NCI-H2227 treated with DMSO at 0.1 percent for 48 hours (cell line): ENCODE measurements around the gene PRPF6.

Experiments
- DNase-seq: peaks from one replicate; lab custom pipeline; 2025; lab: John Stamatoyannopoulos, UW

PRPF6 gene, protein sequence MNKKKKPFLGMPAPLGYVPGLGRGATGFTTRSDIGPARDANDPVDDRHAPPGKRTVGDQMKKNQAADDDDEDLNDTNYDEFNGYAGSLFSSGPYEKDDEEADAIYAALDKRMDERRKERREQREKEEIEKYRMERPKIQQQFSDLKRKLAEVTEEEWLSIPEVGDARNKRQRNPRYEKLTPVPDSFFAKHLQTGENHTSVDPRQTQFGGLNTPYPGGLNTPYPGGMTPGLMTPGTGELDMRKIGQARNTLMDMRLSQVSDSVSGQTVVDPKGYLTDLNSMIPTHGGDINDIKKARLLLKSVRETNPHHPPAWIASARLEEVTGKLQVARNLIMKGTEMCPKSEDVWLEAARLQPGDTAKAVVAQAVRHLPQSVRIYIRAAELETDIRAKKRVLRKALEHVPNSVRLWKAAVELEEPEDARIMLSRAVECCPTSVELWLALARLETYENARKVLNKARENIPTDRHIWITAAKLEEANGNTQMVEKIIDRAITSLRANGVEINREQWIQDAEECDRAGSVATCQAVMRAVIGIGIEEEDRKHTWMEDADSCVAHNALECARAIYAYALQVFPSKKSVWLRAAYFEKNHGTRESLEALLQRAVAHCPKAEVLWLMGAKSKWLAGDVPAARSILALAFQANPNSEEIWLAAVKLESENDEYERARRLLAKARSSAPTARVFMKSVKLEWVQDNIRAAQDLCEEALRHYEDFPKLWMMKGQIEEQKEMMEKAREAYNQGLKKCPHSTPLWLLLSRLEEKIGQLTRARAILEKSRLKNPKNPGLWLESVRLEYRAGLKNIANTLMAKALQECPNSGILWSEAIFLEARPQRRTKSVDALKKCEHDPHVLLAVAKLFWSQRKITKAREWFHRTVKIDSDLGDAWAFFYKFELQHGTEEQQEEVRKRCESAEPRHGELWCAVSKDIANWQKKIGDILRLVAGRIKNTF

DNA sequence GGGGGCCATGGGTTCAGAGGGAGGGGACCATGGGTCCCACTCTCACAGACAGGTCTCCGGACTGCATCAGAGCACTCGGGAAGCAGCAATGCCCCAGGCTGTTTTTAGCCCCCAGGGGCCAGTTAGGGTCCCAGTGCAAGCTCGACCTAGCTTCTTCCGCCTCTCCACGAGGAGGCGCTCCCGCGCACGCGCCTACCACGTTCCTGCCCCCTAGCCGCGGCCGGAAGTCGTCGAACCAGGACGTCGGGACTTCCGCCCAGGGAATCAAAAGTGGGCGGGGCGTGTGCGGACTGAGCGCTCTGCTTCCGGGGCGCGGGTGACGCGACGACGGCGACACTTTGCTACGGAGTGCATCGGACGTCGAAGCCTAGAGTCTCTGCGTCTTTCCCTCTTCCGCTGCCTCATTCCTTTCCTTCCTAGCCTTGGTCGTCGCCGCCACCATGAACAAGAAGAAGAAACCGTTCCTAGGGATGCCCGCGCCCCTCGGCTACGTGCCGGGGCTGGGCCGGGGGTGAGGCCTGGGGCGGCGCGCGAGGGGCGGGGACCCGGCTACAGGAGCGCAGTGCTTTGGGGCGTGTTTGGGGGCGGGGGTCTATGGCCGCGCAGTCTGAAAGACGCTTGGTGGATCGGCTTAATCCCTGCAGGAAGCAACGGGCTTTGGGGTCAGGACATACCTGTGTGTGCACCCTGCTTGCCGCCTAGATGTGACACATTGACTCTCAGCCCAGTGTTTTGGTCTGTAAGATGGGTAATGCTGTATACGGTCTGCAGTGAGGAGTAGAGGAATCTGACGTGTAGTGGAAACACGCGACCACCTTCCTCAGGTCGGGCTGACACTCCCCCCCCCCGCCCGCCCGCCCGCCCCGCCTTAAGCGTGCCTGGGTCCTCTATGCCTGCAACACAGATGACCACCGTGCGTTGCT, at the start of gene PRPF6:
Gene PRPF6 (plus strand): TSS at position 327 of the 923 bp plus-strand sequence. CDS start 114 bp downstream, at position 441.
- peak; percentile 98 for DNase-seq

DNA sequence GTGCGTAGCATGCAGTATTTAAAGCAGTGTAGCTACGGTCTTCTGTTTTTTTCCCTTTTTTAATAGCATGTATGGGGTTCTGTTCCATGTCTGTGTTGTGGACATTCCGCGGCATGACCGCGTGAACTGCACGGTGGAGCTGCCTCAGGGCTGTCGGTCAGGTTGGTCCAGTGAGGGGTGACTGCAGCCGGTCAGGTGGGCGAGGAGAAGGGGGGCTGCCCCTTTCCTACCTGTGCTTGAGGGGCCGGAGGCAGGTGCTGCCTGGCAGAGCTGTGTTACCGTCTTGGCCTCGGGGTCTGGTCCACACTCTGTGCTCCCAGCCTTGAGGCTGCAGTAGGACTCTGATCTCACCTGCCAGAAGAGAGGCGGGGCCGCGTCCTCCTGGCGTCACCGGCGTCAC, 49.2 kb upstream of the PRPF6 start:
- no peak for DNase-seq

GRCh38 chr20:63932606-63933160, 48.2 kb upstream of the PRPF6 start:
- no peak for DNase-seq

GRCh38 chr20:63933646-63934045, 47.3 kb upstream of the PRPF6 start:
- no peak for DNase-seq

- DNase-seq = no peak
Observed at GRCh38 chr20:63934271-63935068, 46.5 kb upstream of the PRPF6 start.

DNA sequence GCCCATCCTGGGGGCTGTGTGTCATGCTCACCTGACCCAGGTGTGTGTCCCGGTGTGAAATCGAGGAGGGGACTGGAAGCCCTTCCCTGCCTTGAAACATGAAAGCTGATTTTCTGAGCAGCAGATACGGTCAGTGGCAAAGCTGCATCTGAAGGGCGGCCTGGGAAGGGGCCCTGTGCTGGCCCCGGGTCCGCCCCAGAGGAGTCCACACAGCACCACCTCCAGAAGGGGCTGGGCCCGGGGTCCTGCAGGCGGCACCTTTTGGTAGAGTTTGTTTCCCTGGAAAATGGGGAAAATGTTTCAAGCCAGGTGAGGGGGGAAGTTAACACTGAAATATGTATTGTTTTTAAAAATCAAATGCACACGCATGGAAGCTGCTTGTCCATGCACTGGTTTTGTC, 45.5 kb upstream of the PRPF6 start:
- DNase-seq = no peak

- DNase-seq = no peak
Observed at GRCh38 chr20:63937596-63937995, 43.3 kb upstream of the PRPF6 start.

DNA sequence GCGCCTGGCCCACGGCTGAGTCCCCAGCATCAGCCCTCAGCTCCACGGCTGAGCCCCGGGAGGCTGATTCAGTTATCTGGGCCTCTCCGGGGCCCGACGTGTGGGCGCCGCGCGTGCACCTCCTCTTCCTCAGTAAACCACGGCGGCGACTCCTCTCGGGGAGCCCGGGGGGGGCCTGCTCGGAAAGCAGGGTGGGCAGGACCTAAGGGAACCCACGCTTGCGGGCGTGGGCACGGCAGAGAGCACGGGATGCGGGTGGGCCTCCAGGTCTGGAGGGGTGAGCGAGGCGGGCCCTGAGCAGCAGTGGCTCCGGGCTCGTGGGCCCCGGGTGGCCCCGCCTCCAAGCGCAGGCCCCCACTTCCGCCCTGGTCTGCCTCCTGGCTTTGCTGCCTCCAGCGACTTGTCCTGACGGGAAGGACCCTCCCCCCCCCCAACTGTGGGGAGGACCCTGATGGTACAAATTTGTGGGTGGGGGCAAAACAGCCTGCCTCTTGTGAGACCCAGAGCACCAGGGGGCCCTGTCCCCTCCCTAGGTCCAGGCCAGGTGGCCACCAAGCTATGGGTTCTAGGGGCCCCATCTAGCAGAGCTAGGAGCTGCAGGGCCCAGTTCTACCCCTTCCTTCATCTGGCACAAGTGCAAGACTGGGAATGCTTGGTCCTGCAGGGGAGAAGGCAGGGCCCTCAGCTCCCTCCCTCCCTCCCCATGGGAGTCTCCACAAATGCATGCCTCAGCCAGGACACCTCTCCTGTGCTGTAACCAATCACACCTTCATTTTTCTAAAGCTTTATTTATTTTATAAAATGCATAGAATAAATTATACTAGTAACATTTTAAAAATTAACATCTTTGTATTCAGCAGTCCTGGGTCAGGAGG, 41.6 kb upstream of the PRPF6 start:
- no peak for DNase-seq

GRCh38 chr20:63940071-63940471, 40.9 kb upstream of the PRPF6 start:
- no peak for DNase-seq

- DNase-seq = no peak
Observed at GRCh38 chr20:63940472-63941266, 40.3 kb upstream of the PRPF6 start.

- DNase-seq = no peak
Observed at GRCh38 chr20:63941282-63942081, 39.5 kb upstream of the PRPF6 start.

DNA sequence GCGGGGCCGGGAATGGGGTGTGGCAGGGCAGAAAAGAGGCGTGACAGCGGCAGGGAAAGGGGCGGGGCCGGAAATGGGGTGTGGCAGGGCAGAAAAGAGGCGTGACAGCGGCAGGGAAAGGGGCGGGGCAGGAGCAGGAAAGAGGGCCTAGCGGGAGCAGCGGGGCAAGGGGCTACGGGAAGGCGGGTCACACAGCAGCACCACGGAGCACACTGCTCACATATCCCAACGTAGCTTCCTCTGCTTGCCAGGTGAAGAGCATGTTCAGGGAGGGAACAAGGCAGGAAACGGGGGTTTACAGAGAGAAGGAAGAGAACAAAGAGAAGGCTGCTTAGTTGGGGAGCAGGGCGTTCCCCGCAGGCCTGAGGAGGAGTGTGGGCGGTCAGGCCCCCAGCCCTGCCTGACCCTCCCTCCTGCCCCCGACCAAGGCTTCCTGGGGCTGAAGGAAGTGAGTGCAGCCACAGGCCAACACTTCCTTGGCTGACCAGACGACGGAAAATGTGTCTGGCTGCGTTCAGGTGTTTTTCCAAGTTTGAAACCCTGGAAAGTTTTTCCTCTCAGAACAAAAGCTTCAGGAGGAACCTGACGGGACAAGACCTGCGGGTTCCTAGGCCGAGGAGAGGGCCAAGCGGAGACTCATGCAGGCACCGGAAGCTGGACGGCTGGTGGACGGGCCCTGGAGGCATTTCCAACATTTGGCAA, 38.5 kb upstream of the PRPF6 start:
- DNase-seq = no peak

DNA sequence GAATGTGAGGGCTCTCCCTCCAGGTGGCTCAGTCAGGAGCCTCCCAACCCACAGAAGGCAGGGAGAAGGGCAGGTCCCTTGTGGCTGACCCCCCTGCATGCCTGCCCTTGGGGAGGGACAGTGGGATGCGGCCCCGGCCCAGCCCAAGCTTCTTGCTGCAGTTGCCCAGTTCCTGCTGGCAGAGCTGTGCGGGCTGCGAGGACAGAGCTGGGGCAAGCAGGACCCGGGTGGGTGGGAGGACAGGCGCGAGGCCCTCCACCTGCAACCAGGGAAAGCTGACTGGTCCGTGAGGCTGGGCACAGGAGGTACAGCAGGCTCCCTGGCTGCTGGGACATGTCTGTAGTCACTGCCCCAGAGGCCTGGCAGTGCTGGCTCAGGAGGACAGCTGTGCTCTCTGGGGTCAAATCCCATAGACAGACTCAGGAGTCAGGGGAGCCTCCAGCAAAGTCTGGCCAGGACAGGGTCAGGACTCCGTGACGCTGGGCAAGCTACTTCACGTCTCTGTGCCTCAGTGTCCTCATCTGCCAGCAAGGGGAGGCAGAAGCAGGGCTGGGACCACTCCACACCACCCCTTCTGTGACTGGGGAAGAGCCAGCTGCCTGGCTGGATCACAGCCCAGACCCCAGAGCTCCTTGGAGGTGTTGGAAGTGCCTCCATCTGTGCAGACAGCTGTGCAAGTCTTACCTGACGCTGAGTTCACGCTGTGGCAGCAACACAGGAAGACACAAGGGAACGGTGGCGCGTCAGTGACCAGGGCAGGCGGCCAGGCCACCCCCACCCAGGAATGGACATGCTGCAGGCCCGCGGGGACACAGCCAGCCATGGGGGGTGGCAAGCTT, 37.7 kb upstream of the PRPF6 start:
- DNase-seq = no peak

DNA sequence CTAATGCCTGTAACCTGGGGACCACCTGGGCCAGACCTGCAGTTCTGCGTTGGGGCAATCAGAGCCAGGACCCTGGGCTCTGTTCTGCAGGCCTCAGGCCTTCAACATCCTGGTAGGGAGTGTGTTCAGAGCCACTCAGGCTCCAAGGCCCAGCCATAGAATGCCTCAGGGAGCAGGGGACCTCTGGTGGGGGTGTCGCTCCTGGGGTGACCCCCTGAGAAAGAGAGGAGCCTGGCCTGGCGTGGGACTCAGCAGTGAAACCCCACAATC, 37.2 kb upstream of the PRPF6 start:
- no peak for DNase-seq

DNA sequence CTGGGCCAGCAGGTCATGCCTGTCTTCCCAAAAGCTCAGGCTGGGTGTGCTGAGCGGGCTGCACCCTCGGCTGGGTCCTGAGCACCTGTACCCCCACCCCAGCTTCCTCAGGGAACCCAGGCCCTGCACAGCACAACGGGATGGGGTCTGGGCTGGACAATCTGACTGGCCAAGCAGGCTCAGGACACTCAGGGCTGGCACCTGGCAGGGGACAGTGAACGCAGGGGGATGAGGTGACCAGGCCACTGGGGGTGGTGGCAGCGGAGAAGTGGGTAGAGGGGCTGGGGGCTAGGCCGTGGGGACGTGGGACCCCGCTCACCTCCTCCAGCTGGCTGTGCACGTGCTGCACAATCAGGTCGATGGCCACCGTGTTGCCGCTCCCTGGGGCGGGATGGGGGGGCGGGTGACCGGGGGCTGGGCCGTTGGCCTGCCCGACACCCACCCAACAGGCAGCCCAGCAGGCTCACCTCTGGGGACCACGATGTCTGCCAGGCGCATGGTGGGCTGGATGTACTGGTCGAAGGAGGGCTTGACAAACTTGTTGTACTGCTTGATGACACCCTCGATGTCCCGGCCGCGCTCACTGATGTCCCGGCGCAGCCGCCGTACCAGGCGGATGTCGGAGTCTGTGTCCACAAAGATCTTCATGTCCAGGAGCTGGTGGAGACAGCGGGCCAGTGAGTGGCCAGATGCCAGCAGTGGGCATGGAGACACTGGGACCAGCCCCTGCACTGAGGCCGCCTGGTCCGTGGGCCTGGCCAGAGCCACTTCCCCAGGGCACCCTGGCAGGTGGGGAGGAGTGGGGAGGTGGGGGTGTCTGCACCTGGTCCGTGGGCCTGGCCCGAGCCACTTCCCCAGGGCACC, 36.6 kb upstream of the PRPF6 start:
- DNase-seq = no peak
